ENCODE measurements around the gene GDPD4. TPM values are rescaled to one million over a fixed set of nuclear protein-coding genes. Genes with fewer than 3 reads are reported as not detected.

GDPD4 gene
- total RNA-seq, 4 donors from 2014 or later: not detected

GRCh38 chr11:77332259-77332658 lies 30.8 kb upstream of the GDPD4 start:
- Histone ChIP-seq H3K36me3 (peaks cover 0 to 57% (median 0%) of the 10 kb centered on the region in 3 donors), H3K27me3 (no peaks in the 10 kb centered on the region), H3K4me3 (no peak overlapping the region), H3K9me3 (no peaks in the 10 kb centered on the region), H3K4me1 (no peaks in the 10 kb centered on the region), H3K27ac (no peak overlapping the region)
- 82 to 88% methylated on average over 1 of the region's 3 CpGs for WGBS, 2 donors
- intact Hi-C loops (cut with DNase I): no loop called here
- TF ChIP-seq, protein P1, sequence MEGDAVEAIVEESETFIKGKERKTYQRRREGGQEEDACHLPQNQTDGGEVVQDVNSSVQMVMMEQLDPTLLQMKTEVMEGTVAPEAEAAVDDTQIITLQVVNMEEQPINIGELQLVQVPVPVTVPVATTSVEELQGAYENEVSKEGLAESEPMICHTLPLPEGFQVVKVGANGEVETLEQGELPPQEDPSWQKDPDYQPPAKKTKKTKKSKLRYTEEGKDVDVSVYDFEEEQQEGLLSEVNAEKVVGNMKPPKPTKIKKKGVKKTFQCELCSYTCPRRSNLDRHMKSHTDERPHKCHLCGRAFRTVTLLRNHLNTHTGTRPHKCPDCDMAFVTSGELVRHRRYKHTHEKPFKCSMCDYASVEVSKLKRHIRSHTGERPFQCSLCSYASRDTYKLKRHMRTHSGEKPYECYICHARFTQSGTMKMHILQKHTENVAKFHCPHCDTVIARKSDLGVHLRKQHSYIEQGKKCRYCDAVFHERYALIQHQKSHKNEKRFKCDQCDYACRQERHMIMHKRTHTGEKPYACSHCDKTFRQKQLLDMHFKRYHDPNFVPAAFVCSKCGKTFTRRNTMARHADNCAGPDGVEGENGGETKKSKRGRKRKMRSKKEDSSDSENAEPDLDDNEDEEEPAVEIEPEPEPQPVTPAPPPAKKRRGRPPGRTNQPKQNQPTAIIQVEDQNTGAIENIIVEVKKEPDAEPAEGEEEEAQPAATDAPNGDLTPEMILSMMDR (IDR thresholded peaks at IDR 0.05): no peak
- TF ChIP-seq POLR2A (IDR thresholded peaks at IDR 0.05): no peak
- DNase-seq: no peak

GRCh38 chr11:77325159-77325558 lies 23.7 kb upstream of the GDPD4 start:
- intact Hi-C loops (cut with DNase I): no loop called here
- no peaks in the 10 kb centered on the region for H3K9me3 ChIP-seq
- no peak overlapping the region for H3K27ac ChIP-seq
- TF ChIP-seq, protein P1 (IDR thresholded peaks at IDR 0.05): no peak
- no peak for TF ChIP-seq POLR2A (IDR thresholded peaks at IDR 0.05)
- H3K27me3 ChIP-seq: no peaks in the 10 kb centered on the region
- no peaks in the 10 kb centered on the region for H3K4me1 ChIP-seq
- H3K4me3 ChIP-seq: no peak overlapping the region
- DNase-seq: no peak
- H3K36me3 ChIP-seq: peaks cover 0 to 52% (median 0%) of the 10 kb centered on the region in 3 donors
- WGBS, 2 donors: 80 to 84% methylated on average over 1 of the region's 1 CpG

DNA sequence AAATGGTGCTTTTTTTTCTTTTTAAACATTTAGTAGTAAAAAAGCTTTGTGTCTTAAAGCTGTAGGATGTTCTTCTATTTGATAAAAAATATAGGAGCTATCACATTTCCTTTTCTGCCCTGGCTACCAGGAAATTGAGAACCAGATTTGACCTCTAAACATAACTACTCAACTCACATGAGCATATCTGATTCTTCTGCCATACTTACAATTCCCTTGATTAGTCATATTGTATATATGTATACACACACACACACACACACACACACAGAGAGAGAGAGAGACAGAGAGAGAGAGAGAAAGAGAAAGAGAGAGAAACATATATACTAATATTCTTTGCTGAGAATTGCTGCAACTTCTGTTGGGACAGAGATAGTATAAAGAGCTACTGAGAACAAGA lies 23.0 kb upstream of the GDPD4 start:
- H3K9me3 ChIP-seq: no peaks in the 10 kb centered on the region
- H3K4me1 ChIP-seq: no peaks in the 10 kb centered on the region
- no peak for TF ChIP-seq POLR2A (IDR thresholded peaks at IDR 0.05)
- TF ChIP-seq, protein P1 (IDR thresholded peaks at IDR 0.05): no peak
- peaks cover 0 to 52% (median 0%) of the 10 kb centered on the region in 3 donors for H3K36me3 ChIP-seq
- intact Hi-C loops (cut with DNase I): no loop called here
- no peak overlapping the region for H3K4me3 ChIP-seq
- no peak for DNase-seq
- H3K27ac ChIP-seq: no peak overlapping the region
- no peaks in the 10 kb centered on the region for H3K27me3 ChIP-seq

- no peak for TF ChIP-seq POLR2A (IDR thresholded peaks at IDR 0.05)
- TF ChIP-seq, protein P1 (IDR thresholded peaks at IDR 0.05): no peak
- WGBS, 2 donors: 76 to 92% methylated on average over 2 of the region's 2 CpGs
- H3K27me3 ChIP-seq: no peaks in the 10 kb centered on the region
- no peaks in the 10 kb centered on the region for H3K9me3 ChIP-seq
- no peak for DNase-seq
- intact Hi-C loops (cut with DNase I): no loop called here
- no peak overlapping the region for H3K4me3 ChIP-seq
- H3K27ac ChIP-seq: no peak overlapping the region
- peaks cover 0 to 52% (median 0%) of the 10 kb centered on the region in 3 donors for H3K36me3 ChIP-seq
- H3K4me1 ChIP-seq: no peaks in the 10 kb centered on the region
Observed at GRCh38 chr11:77322926-77323590, 21.6 kb upstream of the GDPD4 start.

GRCh38 chr11:77322506-77322905 lies 21.0 kb upstream of the GDPD4 start:
- peaks cover 0 to 52% (median 0%) of the 10 kb centered on the region in 3 donors for H3K36me3 ChIP-seq
- no peaks in the 10 kb centered on the region for H3K27me3 ChIP-seq
- peak overlapping the region in 2 of 4 donors; percentile 26 to 39 for H3K27ac ChIP-seq
- H3K4me1 ChIP-seq: no peaks in the 10 kb centered on the region
- intact Hi-C loops (cut with DNase I): no loop called here
- H3K4me3 ChIP-seq: no peak overlapping the region
- TF ChIP-seq POLR2A (IDR thresholded peaks at IDR 0.05): no peak
- TF ChIP-seq, protein P1 (IDR thresholded peaks at IDR 0.05): no peak
- no peaks in the 10 kb centered on the region for H3K9me3 ChIP-seq
- no peak for DNase-seq
- 76 to 77% methylated on average over 2 of the region's 2 CpGs for WGBS, 2 donors

Data from esophagus squamous epithelium (tissue), 5 donors.